GM21390 (cell line): Measurements from ENCODE around the gene TANGO6.

ENCODE experiments used
- ATAC-seq: cut with Tn5 transposase; IDR thresholded peaks from one replicate; pipeline ENCODE4 v1.9.1; 2021; ENCODE audit not compliant: unreplicated experiment

The TANGO6 gene

DNA sequence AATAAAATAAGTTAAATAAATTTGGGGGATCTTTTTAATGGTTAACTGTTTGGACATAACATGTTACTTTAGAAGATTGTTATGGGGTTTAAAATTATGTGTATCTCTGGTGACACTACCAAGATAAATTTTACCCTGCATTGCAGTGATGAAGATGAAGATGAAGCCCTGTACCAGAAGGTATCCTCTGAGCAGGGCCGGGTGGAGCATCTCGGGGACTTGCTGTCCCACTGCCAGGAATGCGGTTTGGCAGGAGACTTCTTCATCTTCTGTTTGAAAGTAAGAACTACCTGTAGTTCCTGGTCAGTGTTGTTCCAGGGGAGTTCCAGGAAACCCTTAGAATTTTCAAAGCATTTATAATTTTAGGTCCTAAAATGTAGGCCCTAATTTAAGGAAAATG, 64.0 kb downstream of the TANGO6 start:
- no peak for ATAC-seq

DNA sequence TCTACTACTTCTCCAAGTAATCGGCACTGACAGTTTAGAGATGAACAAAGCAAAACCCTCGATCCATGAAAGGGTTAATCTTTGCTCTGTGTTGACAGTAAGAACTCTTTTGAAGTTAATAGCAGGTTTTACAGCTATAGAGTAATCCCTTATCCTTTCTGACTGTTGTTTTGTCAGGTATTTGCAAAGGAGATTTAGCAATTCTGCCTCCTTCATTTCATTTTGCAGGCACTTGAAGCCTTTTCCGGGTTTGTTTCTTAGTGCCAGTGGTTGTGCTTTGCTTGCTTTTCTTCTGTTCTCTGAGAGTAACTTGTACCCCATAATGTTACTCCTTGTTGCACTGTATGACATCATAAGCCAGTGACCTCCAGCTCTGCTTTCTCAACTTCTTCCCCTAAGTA, 64.5 kb downstream of the TANGO6 start:
- no peak for ATAC-seq

DNA sequence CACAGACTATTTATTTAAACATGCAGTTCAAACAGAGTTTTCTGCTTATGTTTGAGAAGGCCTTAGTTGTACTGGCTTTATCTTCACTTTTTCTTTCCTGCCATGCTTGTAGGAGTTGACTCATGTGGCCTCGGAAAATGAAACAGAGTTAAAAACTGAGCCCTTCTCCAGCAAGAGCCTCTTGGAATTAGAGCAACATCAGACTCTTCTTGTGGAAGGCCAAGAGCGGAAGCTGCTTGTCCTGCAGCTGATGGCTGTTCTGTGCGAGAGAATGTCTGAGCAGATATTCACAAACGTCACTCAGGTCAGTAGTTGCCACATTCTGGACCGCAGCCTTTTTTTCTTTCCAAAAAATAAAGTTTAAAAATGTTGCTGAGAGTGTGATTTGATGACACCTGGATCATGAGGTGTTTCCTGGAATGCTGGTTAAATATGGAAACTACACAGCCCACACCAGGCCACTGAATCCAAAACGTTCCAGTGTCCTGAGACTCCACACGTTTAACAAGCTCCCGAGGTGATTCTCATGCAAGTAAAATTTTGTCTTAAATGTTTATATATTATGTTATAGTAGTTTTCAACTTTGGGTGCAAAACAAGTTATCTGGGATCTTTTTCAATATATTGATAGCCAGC, 65.9 kb downstream of the TANGO6 start:
- no peak for ATAC-seq

DNA sequence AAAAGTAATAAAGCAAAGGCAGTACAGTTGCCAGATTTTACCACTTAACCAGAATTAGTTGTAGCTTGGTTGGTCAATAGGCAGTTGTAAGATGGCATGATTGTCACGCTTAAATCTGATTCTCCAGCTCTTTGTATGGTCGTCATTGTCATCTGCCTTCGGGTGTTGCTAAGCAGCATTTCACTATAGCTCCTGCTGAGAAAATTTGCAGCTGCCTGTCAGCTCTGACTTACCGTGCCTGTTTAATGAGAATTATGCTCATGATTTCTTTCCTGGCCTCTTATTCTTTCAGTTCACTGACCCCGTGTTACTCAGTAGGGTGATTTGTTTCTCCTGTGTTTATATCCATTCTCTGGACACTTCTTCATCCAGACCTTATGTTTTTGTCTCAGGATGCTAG, 66.7 kb downstream of the TANGO6 start:
- no peak for ATAC-seq

DNA sequence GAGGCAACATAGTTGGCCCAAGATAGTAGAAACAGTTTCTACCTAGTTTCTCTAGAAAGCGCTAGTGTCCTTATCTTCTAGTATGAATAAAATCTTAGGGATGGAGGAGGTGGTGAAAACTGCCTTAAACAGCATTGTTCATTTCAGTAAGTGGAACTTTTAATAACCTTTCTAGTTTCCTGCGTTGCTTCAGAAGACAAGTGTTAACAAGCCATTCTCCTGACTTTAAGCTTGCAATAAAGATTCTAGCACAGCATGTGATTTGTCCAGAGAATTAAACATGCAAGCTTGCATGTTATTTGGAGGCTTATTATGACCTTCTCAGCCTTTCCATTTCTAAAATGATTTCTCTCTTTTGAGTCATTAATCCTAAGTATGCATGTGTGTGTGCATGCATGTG, 72.3 kb downstream of the TANGO6 start:
- no peak for ATAC-seq

DNA sequence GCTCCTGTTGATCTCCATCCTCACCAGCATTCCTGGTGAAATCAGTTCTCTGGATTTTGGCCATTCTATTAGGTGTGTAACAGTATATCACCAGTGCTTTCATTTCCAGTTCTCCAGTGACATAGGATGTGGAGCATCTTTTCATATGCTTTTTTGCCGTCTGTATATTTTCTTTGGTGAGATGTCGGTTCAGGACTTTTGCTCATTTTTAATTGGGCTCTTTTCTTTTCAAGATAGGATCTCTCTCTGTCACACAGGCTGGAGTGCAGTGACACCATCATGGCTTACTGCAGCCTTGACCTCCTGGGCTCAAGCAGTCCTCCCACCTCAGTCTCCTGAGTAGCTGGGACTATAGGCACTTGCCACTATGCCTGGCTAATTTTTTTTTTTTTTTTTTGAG, 74.2 kb downstream of the TANGO6 start:
- ATAC-seq: no peak

DNA sequence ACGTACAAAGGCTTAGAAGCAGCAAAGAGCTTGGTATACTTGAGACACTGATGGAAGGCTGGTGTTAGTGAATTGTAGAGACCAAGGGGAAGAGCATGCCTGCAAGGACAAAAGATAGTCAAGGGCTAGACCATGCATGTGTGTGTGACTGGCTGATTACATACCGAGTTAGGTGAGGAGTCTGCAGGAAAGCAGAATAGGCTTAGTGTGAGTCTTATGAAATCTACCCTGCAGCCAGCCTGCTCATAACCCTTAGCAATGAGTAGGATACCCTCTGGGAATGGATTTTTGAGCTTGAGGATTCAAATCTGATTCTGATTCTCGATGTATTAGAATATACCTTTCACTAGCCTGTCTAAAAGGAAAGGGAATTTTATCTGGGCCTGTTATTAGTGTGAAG, 77.0 kb downstream of the TANGO6 start:
- ATAC-seq: no peak

DNA sequence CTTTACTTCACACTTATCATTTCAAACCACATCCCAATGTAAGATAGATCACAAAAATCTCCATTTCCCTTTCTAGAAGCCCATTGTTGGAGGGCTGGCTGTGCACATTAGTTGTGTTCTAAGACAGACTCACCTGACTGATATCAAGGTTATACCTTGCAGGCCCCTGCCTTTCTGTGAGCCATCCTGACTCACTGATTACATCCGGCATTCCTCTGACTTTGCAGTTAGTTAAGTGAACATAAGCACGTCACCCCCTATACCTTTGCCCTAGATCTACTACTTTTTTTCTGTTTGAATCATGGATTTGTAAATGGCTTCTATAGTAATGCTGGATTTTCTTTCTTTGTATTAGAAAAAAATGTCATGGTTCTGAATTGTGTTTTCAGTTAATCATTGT, 78.3 kb downstream of the TANGO6 start:
- no peak for ATAC-seq

DNA sequence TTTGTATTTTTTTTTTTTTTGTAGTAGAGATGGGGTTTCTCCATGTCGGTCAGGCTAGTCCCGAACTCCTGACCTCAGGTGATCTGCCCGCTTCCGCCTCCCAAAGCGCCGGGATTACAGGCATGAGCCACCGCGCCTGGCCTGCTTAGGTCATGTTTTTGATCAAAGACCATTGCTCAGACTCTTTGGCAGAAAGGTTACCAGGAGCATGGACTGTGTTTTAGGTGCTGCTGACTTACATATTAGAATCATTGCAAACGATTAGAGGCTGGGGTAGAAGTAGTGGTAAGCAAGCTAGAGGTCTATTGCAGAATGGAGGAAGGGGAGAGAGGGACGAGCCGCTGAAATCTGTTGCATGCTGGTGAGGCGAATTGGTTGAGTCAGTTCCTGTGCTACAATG, 79.8 kb downstream of the TANGO6 start:
- ATAC-seq: no peak

DNA sequence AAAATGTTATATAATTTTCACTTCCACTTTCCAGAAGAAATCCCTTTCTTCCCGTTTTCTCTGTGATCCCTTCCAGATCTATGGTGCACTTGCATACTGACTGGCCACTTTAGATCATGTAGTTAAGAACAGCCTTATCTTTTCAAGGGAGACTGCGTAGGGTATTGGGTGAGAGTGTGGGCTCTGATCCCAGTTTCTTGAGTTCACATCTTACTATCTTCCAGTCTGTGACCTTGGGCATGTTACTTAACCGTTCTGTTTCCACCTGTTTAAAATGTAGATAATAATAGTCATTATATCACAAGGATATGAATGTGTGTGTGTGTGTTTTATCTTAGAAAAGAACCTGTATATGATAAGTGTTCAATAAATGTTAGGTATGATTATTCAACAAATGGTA, 83.7 kb downstream of the TANGO6 start:
- ATAC-seq: no peak

DNA sequence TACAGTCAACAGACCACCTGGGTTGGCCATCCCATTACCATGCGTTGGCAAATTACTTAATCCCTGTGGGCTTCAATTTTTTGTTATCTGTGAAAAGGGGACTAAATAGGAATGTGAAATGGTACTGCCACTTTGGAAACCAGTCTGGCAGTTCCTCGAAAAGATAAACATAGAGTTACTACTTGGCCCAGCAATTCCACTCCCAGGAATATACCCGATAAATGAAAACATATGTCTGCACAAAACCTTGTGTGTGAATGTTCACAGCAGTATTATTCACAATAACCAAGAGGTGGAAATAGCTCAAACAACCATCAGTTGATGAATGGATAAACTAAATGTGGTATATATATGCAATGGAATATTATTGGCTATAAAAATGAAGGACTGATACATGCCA, 87.9 kb downstream of the TANGO6 start:
- no peak for ATAC-seq

DNA sequence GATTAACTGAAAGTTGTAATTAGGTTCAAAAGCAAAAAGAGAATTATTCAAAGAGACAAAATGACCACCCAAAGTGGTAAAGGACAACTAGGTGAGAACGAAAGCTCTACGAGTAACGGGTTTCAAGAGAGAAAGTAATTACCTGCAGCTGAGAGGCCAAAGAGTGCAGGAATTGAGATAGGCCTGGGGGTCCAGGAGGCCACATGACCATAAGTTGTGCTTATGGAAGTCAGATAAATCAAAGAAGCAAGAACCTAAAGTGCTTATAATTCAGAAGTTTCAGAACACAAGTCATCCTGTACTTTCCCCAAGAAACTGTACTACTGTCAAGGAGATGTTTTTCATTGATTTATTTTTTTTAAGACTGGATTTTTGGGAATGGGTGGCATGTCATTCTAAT, 91.1 kb downstream of the TANGO6 start:
- no peak for ATAC-seq

DNA sequence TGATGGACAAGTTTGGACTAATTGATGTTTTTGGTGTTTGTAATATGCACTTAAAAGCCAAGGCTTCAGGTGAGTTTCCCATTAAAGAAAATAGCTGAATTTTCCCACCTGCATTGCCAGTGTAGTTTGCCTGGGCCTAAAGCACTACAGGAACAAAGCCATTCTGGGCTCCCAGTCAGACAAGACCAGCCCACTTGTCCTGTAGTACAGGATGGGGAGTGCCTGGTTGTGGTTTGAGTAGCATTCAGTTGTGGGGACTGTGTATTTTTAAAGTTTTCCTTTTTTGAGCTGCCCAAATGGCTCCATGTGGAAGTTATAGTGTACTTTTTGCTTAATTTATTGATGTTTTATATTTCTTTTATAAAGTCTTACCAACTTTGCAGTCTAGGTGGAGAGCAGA, 91.7 kb downstream of the TANGO6 start:
- no peak for ATAC-seq

DNA sequence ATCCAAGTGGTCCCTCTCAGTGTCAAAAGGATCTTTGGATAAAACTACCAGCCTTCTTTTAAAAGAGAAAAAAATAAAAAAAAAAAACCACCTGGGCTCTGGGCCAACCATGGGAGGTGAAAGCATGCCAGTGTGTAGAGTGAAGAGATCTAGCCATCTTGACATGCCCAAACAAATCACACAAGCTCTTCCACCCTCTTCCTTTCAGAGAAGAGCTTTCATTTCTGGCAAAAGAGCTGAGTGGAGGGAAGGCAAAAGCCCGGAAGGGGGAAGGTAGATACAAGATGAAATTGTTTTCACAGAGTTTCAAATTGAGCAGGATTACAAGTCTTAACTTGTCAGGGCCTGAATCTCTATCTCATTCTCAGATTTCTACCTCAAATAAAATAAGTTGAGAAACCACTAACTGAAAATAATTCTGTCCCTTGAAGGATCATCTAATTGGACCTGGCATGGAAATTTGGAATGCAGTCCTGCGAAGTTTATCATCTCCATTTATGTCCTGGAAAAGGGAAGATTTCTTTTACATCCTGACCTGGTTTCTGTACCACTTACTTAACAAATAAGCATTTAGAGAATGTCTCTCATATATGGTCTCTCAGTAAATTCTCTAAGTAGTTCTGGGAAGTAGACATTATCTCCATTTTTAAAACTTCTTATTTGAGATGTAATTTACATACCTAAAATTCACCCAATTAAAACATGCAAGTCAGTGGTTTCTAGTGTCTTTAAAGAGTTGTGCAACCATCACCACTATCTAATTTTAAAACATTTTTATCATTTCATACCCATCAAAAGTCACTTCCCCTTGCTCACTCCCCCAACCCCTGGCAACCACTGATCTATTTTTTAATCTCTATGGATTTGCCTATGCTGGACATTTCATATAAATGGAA, 93.7 kb downstream of the TANGO6 start:
- ATAC-seq: no peak

DNA sequence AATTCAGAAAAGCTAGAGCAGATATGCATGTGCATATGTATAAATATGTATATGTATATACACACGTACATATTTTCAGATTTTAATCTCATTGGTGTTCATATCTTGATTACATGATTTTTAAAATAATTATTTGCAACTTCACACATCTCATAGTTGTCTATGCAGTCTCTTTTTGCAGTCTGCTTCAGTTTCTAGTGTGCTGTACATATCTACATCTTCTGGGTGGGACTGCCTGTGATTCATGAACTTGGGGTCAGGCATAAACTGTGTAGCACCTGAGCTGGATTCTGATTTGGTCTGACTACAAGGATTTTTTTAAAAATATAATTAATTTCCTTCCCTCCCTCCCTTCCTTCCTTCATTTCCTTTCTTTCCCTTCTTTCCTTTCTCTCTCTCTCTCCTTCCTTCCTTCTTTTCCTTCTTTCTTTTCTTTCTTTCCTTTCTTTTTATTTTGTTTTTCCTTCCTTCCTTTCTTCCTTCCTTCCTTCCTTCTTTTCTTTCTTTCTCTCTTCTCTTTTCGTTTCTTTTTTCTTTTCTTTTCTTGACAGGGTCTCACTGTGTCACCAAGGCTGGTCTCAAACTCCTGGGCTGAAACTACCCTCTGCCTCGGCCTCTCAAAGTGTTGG, 96.5 kb downstream of the TANGO6 start:
- ATAC-seq: no peak

DNA sequence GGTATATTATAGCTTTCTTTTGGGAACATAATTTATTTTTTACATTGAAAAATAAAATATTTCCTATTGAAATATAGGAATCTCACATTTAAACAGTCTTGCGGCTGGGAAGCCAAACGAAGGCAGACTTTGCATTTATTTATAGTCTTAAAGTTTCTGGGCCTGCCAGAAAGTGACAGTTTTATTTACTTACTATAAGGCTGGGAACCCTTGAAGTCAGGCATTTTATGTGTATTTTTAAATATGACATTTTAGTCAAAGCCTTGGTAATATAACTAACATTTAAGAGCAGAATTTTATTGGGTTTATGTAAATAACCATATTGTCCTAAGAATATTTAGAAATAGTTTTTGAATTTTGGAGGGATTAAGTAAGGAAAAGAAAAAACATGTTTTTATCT, 97.5 kb downstream of the TANGO6 start:
- no peak for ATAC-seq

DNA sequence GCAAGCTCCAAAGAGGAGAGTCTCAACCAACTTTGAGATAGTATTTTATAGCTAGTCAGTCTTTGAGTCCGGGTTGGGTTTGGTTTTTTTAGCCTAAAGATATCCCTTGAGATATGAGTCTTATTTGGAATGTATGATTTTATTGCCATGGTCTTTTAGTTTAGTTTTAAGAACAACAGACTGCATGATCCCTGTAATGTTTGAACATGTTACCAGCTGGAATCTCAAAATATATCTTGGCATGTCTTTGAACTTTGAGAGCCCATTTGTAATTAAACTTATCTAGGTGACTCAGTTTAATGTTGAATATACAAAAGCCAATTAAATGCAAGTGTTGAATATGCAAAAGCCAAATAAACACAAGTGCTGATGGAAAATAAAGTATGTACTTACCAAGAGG, 100.6 kb downstream of the TANGO6 start:
- no peak for ATAC-seq

DNA sequence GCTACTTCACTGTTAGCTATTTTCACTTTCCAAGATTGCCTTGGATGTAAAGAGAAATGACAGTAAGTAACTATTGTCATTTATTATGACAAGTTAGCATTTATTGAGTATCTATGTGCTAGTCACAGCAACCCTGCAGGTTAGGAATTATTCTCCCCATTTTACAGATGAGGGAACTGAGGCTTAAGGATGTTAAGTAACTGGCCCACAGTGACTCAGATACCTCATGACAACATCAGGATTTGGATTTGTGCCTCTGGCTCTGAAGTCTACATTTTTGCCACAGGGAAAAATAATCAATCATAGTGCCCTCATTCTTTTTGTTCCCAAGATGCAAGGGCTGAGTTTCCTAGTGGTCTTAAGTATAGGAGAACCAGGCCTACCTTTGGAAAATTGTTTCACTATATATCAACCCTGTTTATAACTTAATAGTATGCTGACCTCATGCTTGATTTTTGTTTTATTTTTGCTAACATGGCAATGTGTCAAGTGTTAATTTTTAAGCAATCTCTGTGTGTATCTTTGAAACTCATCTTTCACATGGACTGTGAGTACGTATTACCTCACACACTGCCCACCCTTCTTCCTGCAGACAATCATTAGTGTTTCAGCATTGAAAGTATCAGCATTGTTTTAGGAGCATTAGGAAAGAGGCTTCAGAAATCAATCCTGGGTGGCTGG, 105.0 kb downstream of the TANGO6 start:
- ATAC-seq: no peak

DNA sequence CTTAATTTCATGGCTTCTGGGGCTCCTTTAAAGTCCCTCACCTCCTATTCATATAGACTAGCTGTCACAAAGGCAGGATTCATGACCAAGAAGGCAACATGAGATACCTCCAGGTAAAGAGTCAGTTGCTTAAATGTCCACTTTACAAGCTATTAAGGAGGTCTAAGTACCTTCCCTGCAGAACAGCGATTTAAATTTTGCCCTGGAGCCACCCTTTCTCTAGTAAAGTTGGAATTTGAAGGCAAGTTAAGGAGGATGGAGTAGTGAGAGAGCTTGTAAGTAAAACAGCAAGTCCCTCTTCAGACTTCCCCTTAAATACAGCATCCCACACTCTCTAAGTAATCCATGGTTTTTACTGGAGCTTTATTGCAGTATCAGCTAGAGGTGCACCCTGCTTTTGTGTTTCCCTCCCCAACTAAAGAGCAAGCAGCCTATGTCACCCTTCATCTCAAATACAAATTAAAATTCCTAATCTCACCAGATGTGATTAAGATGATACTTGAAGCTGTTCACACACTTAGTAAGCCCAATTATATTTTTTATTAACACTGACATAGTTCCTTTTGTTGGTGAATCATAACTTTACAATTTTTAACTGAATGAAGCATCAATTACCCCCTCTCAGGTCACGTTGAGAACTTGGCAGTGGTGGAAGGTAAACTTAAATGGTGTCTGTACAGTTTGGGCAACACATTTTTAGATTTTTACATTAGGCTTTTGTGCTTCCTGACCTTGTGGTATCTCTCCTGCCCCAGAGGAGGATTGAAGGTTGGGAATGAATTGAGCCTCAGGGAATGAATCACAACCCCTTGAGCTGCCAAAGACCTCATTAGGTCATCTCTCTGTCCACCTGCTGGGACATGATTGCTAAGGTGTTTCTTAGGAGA, 108.9 kb downstream of the TANGO6 start:
- no peak for ATAC-seq

DNA sequence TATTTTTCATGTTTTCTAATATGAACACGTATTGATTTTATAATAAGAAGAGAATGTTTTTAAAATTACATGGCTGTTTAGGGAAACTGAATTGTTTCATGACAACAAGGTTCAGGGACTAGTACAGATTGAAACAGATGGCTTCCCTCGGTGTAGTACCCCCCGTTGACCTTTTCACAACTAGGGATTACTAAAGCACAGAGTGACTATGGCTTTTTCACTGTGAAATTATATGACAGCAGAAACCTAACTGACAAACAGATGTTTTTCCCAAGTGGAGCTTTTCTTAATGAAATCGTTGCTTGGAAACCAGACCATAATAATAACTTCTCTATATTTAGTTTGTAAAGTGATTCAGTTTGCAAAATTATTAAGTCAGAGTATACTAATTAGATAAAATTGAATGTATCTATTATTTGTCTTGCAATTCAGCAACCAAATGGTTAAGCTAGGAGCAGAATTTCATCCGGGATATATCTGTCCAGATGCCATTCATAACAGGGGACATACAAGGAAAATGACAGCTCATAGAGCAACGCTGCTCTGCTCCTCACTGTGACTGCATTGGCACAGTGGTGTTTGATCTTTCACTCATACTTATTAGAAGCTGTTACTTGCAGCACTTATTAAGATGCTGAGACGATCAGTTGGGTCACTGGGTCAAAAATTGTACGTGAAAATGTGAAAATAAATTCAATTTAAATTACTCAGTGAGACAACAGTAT, 111.7 kb downstream of the TANGO6 start:
- no peak for ATAC-seq
